VCaP (cell line): Measurements from ENCODE around the gene AKAP12.

ENCODE experiments used
- H3K27ac ChIP-seq: fragments of 450-650 bp; 2 replicates; pipeline ENCODE4 v1.5.1; 2017
- TF ChIP-seq, protein P1 (sequence below): fragments of 450-650 bp; conservative IDR thresholded peaks from 2 replicates; pipeline ENCODE4 v1.5.1; 2017; ENCODE audit warnings: mild to moderate bottlenecking, moderate library complexity

The AKAP12 gene

DNA sequence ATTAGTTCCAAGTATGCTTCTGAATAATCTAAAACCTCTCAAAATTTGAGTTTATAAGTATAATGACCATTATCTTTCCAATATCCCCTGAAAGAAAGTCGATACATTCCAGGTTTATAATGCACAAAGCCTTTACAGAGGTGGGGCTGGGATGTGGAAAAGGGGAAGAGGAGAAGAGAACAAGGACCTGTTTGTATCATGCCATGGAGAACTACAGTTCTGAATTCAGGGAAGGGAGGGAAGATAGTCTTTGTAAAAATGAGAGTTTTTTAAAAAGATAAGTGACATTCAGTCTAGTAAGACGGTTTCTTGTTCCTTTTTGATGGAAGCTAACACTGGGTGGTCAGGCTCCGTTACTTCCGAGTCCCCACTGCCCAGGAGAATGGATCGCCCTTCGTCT, 125.5 kb downstream of the AKAP12 start:
- H3K27ac ChIP-seq: no peak overlapping the region
- TF ChIP-seq, protein P1, sequence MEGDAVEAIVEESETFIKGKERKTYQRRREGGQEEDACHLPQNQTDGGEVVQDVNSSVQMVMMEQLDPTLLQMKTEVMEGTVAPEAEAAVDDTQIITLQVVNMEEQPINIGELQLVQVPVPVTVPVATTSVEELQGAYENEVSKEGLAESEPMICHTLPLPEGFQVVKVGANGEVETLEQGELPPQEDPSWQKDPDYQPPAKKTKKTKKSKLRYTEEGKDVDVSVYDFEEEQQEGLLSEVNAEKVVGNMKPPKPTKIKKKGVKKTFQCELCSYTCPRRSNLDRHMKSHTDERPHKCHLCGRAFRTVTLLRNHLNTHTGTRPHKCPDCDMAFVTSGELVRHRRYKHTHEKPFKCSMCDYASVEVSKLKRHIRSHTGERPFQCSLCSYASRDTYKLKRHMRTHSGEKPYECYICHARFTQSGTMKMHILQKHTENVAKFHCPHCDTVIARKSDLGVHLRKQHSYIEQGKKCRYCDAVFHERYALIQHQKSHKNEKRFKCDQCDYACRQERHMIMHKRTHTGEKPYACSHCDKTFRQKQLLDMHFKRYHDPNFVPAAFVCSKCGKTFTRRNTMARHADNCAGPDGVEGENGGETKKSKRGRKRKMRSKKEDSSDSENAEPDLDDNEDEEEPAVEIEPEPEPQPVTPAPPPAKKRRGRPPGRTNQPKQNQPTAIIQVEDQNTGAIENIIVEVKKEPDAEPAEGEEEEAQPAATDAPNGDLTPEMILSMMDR: no peak

DNA sequence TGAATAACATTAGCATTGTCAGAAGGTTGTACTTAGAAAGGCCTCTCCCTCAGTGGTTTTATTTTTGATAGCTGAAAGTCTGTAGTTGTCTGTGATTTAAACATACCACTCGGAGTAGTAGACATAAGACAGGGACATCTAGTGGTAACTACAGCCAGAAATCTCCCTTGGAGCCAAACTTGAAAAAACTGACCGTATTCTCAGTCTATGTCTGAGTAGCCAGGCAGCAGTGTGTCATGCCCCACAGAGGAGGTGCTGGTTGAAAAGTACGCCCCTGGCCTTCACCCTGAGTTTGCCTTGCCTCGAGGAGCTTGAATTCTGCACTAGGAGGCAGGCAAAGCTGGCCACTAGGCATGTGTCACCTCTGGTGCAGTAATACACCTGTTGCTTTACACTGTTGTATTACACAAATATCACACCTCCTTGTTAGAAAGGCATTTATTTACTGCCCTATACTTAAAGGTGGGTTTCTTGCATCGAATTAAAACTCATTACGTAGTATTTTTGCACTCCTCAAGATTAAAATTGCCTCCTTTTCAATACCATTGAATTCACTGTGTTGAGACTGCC, 130.8 kb downstream of the AKAP12 start:
- no peak overlapping the region for H3K27ac ChIP-seq
- TF ChIP-seq, protein P1: peak; percentile 50

DNA sequence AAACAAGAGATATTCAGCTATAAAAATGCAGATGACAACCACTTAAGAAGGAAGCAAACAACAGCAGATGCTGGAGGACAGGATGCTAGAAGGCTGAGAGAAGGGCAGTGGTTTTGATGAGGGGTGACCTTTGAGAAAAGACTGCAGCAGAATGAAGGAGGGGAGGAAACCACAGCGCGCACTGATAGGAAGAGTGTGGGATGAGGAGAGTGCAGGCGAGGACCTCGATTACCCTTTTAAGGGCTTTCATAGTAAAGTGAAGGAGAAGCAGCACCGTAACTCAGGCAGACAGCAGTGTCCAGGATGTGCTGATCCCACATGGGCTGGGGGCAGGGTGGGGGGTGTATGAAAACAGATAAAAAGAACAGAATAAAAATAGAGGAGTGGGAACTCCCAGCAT, 132.4 kb downstream of the AKAP12 start:
- TF ChIP-seq, protein P1: no peak
- no peak overlapping the region for H3K27ac ChIP-seq

DNA sequence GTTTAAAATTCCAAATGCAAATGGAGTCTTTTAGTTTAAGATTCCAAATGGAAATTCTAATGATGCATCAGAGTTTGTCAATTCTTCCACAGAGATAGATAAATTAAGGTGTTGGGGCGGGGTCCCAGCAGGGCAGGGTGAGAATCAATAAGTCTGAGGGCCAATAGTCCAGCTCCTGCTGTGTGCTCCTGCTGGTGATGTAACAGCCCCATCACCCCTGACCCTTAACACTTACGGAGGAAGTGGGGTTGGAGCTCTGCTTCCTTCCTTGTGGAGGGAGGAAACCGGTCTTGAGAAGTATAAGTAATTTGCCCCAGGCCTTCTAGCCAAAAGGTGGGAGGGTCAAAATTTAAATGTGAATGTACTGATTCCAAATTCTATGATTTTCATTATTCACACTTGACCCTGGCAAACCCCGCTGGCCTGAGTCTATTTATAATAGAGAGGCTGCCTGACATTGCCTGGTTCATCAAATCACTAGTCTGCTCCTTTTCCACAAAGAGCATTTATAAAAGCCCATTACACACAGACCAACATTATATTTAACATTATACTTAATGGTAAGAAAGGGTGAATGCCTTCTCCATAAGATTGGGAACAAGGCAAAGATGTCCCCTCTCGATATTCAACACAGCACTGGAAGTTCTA, 134.4 kb downstream of the AKAP12 start:
- H3K27ac ChIP-seq: no peak overlapping the region
- TF ChIP-seq, protein P1: no peak

DNA sequence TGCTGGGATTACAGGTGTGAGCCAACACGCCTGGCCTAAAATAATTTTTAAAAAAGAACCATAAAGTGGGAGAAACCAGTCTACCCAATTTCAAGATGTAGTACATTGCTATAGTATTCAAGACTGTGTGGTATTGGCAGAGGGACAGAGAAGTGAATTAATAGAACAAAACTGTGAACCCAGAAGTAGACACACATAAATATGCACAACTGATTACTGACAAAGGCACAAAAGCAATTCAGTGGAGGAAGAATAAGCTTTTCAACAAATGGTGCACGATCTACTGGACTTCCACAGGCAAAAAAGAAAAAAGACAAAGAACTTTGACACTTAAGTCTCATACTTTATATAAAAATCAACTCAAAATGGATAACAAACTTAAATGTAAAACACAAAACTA, 136.1 kb downstream of the AKAP12 start:
- TF ChIP-seq, protein P1: no peak
- no peak overlapping the region for H3K27ac ChIP-seq

DNA sequence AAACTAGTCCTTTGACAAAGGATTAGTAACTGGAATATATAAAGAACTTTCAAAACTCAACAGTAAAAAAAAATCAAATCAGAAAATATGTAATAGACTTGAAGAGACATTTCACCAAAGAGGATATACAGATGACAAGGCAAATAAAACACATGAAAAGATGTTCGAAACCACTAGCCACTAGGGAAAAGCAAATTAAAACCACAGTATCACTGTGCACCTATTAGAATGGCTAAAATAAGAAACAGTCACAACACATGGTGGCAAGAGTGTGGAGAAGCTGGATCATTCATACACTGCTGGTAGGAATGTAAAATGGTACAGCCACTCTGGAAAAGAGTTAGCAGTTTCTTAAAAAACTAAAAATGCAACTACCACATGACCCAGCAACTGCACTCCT, 136.7 kb downstream of the AKAP12 start:
- TF ChIP-seq, protein P1: no peak
- no peak overlapping the region for H3K27ac ChIP-seq

DNA sequence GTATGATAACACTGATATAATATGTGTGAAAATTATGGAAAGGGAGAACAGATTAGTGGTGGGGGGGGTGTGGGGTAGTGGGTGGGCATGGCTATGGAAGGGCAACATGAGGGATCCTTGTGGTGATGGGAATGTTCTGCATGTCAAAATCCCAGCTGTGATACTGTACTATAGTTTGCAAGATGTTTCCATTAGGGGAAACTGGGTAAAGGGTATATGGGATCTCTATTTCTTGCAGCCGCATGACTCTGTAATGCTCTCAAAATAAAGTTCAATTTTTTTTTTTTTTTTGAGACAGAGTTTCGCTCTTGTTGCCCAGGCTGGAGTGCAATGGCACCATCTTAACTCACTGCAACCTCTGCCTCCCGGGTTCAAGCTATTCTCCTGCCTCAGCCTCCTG, 137.3 kb downstream of the AKAP12 start:
- no peak overlapping the region for H3K27ac ChIP-seq
- TF ChIP-seq, protein P1: no peak
